NCI-H748 treated with DMSO at 0.1 percent for 48 hours (cell line): ENCODE results near the gene CCDC57.
A peak's percentile ranks its signal among the peaks of the same experiment; 100 is the strongest.

Source experiments
- DNase-seq: peaks from one replicate; lab custom pipeline; 2025; lab: John Stamatoyannopoulos, UW

CCDC57 gene

DNA sequence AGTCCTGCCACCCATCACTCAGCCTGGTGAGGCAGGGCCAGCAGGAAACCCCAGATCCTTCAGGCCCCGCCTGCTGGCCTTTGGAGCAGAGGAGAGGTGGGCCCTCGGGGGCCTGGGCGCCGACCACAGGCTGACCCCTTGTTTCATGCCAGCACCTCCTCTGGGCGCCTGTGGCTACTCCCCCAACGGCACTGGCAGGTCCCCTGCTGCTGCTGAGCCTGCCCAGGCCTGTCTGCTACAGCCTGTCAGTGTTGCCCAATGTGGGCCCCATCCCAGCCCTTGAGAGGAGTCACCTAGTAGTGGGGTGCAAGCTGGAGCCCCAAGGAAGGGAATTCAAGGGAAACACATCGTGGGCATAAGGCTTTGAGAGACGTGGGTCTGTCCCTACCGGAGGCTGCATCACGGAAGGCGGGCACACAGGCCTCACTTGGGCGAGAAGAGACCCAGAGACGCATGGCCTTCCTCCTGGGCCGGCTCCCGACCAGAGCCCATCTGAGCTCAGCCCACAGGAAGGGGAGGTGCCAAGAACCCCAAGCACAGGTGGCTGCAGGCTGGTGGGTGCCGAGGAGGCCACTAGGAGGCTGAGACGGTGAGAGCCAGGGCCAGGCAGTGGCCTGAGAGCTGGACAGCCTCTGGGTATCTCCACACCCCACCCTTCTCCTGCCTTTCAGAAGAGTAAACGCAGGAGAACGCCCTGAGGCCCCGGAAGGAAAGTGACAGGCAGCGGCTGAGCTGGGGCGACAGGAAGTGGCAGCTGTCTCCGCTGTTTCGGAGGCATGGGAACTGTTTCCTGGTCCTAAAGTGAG, 106.6 kb downstream of the CCDC57 start:
- DNase-seq, result no peak

DNA sequence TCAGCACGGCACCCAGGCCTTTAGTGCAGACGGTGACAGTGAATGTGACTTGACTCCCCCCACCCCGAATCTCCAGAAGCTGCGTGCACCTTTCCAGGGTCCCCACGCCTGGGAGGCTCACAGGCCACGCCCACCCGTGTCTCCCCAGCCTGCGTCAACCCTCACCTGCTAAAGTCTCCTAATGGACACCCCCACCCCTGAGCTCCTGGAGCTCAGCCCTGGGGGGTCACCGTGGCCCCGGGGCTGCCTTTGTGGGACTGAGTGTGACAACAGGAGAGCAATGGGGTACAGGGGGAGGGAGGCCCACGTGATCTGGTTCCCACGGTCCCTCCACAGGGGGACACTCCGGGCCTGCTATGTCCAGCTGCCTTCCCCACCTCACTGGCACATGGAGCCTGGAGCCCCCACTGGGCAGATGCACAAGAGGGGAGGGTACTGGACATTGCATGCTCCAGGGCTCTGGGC, 107.2 kb downstream of the CCDC57 start:
- no peak for DNase-seq

DNA sequence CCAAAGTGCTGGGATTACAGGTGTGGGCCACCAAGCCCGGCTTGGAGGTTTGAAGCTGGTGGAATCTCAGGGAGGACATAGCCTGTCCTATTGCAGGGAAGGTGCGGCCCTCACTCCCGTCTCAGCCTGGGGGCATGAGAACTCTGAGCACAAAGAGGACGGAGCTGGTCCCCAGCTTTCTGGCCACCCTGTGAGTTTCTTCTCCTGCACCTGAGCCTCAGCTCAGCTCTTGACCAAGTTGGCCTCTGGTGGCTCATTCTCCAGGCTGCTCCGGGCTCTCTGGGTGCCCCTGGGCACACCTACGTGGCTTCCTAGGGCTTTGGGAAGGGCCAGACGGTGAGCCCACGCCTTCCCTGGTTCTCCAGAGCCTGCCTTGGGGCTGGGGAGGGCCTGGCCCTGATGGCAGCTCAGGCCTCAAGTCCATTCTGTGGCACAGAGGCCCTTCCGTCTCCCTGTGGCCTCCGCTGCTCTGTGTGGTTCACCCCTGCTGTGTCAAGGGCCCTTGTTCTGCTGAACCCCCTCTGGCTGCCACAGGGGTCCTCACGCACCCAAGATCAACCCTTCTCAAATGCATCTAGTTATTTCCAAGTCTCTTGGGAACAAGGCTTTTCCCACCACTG, 107.7 kb downstream of the CCDC57 start:
- DNase-seq, result no peak

DNA sequence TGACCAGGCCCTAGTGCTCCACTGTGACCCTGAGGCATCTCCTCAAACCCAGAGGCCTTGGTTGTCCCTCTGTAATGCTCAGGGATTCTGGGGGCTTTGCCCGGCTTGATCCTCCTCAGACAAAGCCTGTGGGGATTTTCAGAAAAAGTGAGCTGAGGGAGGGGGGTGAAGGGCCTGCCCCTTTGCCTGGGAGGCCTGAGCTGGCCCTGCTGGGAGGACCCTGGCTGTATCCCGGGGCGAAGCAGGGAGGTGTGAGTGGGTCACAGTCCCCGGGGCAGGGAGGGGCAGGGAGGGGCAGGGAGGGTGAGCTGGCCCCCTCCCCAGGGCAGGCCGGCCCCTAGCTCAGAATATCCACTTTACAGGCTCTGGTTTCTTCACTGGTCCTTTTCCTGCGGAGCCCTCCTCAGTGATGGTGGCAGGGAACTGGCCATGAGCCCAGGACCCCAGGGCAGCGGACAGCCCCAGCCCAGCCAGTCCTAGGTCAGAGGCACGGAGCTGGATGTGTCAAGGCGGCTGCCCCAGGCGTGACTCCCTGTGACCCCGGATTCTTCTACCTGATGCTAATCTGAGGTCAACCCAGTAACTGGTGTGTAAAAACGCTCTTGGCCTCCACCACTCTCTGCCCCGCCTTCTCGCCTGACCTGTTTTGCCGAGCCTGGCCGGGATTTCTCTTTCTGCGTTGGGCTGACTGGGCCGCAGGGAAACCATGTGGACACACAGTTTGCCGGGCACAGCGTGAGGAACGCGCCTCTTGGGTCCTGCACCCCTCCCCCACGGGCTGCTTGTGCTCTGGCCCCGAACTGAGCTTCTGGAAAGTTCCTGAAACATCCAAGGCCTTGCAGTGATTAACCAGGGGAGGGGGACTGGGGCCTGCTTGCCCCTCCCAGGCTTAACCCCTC, 108.8 kb downstream of the CCDC57 start:
- no peak for DNase-seq

DNA sequence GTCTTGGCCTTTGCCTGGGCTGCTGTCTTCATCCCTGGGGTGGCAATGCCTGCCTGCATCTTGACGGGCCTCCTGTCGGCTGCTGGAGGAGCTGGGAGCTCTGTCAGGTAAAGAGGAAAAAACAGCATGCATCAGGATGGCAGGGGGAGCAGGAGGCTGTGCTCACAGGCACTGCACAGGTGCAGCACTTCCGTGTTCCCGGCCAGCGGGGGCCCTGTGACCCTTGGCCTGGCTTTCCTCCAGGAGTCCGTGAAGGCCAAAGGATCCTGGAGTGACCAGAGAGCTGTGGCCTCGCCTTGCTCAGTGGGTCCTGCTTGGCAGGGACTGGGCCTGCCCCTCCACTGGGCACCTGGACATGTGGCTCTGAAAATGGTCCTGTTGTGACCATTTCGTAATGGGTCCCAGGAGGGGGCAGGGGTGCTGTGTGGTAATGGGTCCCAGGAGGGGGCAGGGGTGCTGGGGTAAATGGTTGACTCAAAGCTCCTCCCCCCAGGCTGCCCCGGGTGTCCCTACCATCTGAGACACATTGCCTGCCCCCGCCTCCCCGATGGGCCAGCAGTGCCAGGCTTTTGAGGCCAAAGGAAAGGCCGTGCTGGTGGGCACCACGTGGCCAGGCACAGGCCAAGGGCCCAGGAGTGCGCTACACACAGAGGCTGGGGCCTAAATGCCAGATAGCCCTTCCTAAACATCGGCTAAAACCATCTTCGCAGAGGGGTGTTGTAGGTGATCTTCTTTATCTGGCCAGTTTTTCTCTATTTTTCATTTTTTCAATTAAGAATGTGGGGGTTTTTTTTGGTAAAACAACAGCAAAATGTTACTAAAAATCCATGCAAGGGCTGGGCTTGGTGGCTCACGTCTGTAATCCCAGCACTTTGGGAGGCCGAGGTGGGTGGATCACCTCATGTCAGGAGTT, 110.6 kb downstream of the CCDC57 start:
- DNase-seq, result no peak

DNA sequence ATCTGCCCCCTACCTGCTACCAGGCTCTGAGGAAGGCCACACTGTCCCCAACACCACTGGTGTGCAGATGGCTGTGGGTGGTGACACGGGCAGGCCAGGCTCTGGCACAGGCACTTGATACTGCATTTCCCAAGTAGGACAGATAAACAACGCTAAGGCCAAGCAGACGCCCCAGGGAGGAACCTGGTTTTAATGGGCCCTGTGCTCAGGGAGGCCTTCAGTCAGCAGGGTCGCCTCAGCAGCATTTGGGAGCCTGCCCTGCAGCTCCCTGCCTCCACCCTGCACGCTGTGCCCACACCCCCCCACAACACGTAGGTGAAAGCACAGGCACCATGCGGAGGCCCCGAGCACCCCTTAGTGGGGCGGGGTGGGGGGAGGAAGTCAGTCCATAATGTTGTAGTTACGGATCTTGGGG, 111.3 kb downstream of the CCDC57 start:
- no peak for DNase-seq

DNA sequence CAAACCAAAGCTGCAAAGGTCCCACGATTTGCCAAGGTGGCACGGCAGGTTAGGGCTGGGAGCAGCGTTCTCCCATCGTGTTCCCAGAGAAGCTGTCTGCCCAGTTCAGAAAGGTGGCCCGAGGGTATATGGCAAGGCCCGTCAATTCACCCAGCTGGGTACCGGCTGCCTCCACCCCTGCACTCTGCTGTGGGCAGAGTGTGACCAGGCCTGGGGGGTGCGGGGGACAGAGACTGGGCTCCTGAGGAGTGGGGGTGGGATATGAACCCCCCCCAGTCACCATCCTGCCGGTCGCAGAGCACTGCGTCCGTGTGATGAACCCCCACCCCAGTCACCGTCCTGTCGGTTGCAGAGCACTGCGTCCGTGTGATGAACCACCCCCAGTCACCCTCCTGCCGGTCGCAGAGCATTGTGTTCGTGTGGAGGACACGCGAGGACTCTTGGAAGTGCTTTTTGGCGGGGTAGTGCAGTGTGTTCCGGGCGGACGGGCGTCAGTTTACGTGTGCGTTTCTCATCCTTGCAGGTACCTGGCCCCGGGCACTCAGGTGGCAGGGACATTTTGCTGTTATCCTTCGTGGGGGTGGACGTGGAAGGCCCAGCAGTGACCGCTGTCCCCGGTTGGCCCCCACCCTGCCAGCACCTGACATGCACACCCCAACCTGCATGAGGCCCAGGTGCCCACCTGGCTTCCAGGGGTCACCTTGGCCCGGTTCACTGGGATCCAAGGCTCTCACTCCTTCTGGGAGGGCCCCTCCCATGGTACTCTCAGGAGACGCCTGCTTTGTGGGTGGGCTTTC, 111.9 kb downstream of the CCDC57 start:
- no peak for DNase-seq

DNA sequence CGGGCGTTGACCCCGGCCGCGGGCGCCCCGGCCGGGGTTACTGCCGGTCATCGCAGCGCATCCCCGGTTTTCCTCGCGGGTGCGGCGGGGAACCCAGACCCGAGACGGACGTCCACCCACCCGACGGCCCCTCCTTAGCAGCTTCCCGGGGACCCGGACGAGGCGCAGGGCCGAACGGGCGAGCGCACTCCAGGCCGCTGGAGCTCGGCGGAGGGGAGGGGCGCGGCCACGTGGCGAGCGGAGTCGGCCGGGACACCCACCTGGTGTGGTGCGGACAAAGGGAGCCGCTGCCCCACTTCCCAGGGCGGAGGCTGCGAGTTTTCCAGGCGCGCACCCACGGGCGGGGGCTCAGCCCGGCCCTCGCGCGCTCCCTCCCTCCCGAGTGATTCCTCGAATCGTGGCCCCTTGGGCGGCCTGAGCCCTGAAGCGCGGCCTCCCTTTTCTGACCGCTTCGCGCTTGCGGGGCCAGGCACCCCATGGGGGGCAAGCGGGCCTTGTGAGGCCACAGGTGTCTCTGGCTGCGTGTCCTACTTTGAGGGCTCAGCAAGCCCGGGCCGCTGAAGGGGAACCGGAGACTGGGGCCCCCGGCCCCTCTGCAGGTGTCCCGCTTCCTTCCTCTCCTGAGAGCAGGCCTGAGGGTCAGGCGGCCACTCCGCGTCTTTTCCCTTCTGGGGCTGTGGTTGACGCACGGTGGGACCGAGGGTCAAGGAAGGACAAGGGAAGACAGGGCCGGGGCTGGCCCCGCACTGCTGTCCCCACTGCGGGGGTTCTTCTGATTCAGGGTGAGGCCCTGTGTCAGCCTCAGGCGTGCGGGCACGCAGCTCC, 113.5 kb downstream of the CCDC57 start:
- DNase-seq, result peak; percentile 37

DNA sequence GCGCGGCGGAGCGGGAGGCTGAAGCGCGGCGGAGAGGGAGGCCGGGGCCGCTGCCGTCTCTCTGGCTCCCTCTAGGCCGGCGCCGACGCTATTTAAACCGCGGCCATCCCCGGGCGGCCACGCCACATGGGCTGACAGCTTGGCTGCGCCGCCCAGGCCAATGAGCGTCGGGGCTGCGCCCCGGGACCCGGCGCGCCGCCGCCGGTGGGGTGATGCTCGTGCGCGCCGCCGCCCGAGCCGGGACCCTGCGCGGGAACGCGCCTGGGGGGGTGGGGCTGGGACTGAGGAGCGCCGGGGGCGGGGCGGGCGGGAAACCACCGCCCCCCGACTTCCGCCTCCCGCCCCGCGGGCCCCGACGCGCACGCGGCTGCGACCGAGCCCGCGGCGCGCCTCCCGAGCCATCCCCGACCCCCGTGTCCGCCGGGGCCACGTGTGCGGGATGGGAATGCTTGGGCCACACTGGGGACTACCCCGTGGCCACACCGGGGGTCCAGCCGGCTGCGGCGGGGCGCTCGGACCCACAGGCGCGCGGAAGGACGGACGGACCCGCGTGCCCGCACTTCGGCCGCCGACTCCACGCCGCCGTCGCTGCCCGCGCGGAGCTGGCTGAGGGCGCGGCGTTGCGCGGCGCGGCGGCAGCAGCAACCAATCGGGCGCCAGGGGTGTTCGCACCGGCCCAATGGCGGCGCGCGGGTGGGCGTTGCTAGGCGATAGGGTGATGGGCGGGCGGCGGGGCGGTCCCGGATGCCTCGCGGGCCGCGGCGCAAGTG, 114.3 kb downstream of the CCDC57 start, which contains the start of gene FASN:
TSS of gene FASN (minus strand) at position 68 of the 770 bp plus-strand sequence. CDS start 1,791 bp downstream, outside the sequence.
- peak; percentile 70 for DNase-seq

DNA sequence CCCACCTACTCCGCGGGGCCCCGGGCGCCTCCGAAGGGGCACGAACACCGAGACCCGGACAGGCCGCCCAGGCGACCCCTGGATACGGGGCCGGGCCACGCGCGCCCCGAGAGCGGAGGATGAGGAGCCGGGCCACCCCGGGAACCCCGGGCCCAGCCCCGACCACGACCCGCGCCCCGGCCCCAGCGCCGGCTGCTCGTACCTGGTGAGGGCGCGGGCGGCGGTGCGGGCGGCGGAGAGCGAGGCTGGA, 114.8 kb downstream of the CCDC57 start:
- DNase-seq, result no peak

DNA sequence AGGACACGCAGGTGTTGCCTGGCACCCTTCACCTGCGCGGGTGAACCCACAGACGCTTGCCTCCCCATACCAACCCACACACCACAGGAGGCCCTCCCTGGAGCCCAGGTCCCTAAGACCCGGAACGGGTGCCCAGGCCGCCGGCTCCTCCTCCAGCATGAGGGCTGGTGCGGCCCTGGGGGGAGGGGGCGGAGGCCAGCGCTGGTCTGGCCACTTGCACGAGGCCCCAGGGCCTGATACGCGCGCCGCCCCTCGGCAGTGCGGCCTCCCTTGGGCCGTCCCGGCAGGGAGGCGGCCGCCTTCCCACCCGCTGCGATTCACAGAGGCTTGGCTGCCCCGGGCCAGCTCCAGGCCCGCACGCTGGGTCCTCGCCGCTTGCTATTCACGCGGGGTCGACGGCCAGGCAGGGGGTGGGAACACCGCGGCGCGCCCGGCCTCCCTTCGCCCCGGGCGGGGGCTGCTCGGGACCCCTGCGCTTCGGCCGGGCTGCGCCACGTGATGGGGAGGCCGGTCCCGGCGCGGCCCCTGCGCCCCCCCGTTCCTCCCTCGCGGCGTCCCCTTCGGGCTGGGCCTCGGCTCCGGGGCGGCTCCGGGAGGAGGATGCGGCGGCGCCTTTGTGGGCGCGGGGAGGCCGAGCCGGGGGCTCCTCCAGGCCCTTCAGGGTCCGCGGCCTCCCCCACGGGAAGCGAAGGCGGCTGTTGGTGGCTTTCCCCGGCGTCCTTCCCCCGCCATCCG, 115.3 kb downstream of the CCDC57 start:
- DNase-seq, result no peak

DNA sequence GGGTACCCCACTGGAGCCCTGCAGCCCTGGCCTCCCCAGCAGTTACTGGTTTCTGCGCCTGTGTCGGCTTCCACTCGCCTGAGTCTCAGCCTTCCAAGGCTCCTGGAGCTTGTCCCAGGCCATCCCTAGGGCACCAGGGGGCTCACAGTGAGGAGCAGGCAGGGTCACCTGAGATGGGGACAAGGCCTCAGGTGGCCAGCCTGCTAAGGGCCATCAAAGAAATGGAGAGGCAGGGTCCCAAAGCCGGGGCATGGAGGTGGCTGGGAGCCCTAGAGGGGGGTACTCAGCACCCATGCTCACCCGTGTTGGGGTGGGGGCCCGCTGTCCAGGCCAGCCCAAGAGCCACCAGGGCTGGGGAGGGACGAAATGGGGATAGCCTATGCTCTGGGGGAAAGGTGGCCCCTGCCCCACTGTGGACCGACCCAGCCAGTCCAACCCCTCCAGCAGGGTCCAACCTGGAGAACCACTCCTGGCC, 115.9 kb downstream of the CCDC57 start:
- no peak for DNase-seq

DNA sequence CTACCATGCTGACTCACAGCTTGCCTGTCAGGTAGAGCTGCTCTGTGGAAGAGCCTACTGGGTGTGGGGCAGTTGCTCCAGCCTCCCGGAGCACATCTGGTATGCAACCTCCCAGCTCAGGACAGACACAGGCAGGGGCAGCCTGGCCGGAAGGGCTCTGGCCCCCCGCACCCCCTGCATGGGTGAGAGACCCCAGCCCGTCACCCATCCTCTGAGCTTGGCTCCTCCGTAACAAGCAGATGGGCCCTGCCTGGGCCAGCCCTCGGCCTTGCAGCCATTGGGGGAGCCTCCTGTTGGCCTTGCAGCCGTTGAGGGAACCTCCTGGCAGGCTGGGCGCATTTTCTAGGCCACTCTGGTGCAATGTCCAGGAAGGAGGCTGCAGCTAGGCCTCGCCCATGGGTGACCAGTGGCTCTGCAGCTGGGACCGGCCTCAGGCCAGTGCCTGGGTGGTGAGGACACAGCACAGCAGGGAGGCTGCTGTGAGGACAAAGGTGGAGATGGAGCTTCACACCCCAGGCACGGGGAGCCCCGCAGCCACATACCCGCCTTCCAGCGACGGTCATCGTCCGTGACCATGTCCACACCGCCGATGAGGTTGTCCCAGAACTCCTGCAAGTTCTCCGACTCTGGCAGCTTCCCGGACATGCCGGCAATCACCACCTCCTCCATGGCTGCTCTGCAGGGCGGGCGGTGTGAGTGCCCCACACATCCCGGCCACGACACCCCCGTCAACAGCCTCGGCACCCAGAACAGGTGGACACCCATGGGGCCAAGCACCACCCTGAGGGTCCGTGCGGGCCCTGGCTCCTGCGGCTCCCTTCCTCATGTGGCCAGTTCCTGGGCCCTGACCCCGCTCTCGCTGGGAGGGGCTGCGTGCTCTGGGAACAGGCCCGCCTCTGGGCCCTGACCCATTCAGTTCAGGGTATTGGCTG, 116.6 kb downstream of the CCDC57 start:
- DNase-seq, result no peak

DNA sequence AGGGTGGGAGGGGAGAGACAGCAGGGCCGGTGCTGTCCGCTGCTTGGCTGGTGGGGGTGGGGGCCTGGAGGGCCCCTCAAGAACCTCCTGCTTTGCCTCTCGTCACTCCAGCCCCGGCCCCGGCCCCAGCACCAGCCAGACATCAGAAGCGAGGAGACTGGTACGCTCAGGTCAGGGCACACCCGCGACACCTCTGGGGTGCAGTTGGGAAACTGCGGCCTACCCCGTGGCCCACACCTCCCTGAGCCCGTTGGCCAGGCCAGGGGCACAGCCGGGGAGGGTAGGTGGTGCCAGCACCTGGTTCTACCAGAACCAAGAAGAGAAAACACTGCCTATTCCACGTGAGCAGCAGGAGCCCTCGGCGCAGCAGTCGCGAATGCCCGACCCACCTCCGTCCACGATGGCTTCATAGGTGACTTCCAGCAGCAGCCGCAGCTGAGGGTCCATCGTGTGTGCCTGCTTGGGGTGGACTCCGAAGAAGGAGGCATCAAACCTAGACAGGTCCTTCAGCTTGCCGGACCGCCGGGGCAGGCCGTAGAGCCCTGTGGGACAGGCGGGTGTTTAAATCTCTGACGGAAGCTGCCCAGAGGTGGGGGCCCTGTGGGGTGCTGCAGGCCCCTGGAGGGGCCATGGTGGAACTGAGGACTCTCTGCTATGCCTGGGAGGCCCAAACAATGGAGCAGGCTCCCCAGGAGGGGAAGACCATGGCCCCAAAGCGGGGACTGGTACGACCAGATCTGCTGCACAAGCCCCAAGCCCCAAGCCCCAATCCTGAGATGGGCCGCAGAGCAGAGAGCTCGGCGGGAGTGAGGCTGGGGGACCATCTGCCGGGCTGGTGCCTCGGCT, 117.5 kb downstream of the CCDC57 start:
- DNase-seq, result no peak

DNA sequence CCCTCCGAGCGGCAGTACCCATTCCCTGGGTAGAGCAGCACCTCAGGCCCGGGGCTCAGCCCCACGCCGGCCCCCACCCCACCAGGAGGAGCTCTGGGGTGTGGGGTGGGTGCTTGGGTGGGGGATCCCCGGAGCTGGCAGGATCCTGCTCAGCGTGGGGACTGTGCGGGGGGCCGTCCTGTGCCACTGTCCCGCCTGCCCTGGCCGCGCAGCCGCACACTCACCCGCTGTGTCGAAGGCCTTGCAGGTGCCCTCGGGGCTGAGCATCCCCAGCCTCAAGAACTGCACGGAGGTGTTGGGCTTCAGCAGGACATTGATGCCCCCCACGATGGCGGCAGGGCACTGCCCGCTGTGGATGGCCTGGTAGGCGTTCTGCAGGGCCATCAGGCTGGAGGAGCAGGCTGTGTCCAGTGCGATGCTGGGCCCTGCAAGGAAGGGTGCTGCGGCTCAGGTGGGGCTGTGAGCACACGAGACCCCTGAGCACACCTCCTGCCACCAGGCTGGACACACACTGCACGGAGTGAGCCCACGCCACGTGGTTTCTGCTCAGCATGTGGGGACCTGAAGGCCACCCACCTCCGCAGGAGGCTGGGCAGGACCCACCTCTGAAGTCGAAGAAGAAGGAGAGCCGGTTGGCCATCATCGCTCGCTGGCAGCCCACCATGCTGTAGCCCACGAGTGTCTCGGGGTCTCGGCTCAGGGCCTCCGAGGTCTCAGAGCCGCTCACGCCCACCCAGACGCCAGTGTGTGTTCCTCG, 119.5 kb downstream of the CCDC57 start:
- DNase-seq, result no peak

DNA sequence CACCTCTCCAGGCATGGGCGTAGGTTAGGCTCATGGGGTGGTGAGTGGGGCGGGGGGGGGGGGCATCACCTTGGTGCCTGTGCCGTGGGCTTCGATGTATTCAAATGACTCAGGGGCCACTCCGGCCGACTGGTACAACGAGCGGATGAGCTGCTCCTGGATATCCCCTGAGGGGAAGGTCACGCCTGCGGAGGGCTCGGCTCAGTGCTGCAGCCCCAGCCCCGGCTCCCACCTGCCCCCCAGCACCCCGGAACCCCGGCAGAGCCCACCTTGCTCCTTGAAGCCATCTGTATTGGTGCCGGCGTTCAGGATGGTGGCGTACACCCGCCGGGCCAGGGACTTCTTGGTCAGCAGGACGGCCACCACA, 120.0 kb downstream of the CCDC57 start:
- DNase-seq, result no peak
